IPS-20b (cell line): ENCODE measurements around the gene DOCK10.
"Not testable (repeated sequence)": the region's sequence is repeated elsewhere in the genome, so short reads cannot be mapped to it uniquely, and the experiment has no call there.

Source experiments
- H3K27ac ChIP-seq: one replicate; pipeline ENCODE4 v1.5.1; 2013; ENCODE audit warnings: low read length
- H3K27me3 ChIP-seq: 2 replicates; pipeline ENCODE4 v1.6.1; 2013; ENCODE audit warnings: mild to moderate bottlenecking, low read length, inconsistent platforms; ENCODE audit not compliant: insufficient read depth
- H3K36me3 ChIP-seq: 2 replicates; pipeline ENCODE4 v1.6.1; 2013; ENCODE audit warnings: low read depth, mild to moderate bottlenecking, inconsistent platforms, low read length, moderate library complexity; ENCODE audit not compliant: insufficient read depth
- H3K4me1 ChIP-seq: 2 replicates; pipeline ENCODE4 v1.6.1; 2013; ENCODE audit warnings: mild to moderate bottlenecking, control low read depth, inconsistent platforms, low read length, moderate library complexity; ENCODE audit not compliant: insufficient read depth
- H3K4me3 ChIP-seq: 2 replicates; pipeline ENCODE4 v1.5.1; 2013; ENCODE audit warnings: mild to moderate bottlenecking, low read length, inconsistent platforms
- H3K9ac ChIP-seq: 2 replicates; pipeline ENCODE4 v1.6.1; 2013; ENCODE audit warnings: low read depth, mild to moderate bottlenecking, inconsistent platforms, low read length, moderate library complexity
- H3K9me3 ChIP-seq: 2 replicates; pipeline ENCODE4 v1.6.1; 2013; ENCODE audit warnings: mild to moderate bottlenecking, low read depth, low read length, inconsistent platforms; ENCODE audit not compliant: insufficient read depth

DOCK10 gene

DNA sequence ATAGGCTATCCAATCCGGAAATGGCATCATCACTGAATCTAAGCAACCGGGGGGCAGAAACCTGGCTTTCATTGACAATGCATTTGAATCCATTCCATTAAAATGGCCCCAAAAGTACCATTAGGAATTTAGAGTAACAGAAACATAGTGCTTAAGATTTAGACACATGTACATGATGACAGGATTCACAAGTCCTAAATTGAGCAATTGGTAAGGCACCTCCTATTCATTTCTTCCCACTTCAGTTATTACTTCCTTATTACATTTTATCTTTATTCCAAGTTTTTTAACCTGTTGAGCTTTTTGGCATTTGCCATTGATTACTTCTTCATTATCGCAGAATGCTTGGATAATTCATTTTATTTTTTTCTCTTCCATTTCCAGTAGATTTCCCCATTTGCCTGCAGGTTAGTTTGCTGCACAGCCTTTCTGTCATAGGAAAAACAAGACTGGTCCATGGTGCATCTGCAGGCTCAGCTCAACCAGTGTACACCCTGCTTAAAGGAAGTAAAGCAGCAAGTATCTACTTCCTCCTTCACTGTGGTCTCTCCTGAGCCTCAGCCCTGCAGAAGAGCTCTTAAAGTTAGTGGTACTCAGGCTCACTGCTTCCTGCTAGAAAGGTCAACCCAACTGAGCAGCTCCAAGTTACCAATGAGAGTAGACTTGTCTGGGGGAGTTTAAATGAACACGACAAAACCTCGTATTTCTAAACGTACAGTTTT lies 89.2 kb downstream of the DOCK10 start:
- H3K9me3 ChIP-seq: no peaks in the 10 kb centered on the region
- H3K9ac ChIP-seq: no peak overlapping the region
- H3K4me3 ChIP-seq: no peak overlapping the region
- H3K27ac ChIP-seq: no peak overlapping the region
- peaks cover 5% of the 10 kb centered on the region; the same call in 1 of the 2 replicates for H3K4me1 ChIP-seq
- no peaks in the 10 kb centered on the region for H3K27me3 ChIP-seq
- H3K36me3 ChIP-seq: no peaks in the 10 kb centered on the region

DNA sequence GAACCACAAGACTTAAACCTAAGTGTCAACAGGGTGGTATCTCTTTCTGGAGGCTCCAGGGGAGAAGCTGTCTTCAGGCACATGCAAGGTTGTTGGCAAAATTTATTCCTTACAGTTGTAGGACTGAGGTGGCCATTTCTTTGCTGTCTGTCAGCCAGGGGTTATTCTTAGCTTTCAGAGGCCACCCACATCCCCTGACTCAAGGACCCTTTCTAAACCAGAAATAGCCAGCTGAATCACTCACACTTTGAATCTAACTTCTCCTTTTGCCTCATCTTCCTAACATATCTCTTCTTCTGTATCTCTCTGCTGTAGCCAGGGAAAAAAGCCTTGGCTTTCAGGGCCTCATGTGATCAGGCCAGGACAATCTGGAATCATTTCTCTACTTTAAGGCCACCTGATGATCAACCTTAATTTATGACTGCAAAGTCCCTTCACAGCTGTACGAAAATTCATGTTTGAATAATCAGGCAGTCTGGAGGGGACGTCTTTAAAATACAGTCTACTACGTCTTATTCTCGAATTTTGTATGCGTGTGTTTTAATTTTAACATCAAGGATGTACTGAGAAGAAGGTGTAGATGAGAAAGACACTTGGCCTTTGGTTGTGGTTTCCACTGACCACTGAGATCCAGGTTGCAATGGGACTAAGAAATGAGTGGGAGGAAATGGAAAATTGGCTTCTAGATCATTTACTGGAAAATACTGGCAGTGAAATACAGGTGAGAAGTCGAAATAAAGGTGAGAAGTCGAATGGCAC lies 90.4 kb downstream of the DOCK10 start:
- peaks cover 5% of the 10 kb centered on the region; the same call in 1 of the 2 replicates for H3K4me1 ChIP-seq
- no peak overlapping the region for H3K9ac ChIP-seq
- H3K9me3 ChIP-seq: no peaks in the 10 kb centered on the region
- H3K4me3 ChIP-seq: no peak overlapping the region
- H3K27ac ChIP-seq: no peak overlapping the region
- no peaks in the 10 kb centered on the region for H3K27me3 ChIP-seq
- no peaks in the 10 kb centered on the region for H3K36me3 ChIP-seq

DNA sequence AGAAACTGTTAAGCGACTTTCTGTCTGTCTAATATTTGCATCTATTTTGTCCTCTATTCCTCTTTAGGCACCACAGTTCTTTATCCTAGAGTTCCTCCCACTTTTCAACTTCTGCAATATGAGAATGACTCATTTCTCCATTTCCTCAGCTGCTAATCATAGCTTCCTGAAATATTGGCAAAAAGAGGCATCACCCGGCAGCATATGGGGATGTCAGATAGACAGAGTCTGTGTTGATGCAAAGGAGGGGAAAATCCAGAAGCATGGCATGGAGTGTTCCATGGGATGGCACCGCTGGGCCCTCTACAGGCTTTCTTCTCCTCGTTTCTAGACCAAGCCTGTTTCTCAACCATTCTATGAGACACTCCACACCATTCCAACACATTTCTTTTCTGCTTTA lies 93.4 kb downstream of the DOCK10 start:
- Histone ChIP-seq H3K9me3 (no peaks in the 10 kb centered on the region), H3K36me3 (no peaks in the 10 kb centered on the region), H3K27ac (no peak overlapping the region), H3K4me3 (no peak overlapping the region), H3K9ac (no peak overlapping the region), H3K27me3 (no peaks in the 10 kb centered on the region), H3K4me1 (peaks cover 9% of the 10 kb centered on the region; the same call in 1 of the 2 replicates)

DNA sequence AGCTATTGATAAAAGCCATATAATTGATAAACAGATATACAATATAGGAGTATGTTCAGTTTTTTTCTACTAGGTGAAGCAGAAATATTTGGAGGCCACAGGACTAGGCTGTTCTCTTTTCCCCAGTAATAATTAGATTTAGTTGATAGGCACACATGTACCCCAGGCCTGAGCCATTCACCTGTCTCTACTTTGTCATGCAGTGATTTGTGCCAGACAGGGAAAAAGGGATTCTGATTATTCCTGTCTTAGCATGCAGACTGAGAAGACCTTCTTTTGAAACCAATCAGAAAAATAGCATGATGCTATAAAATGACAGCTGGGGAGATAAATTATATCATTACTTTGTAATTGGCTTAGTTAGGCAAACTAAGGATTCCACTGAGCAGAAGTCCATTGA lies 94.3 kb downstream of the DOCK10 start:
- H3K27ac ChIP-seq: no peak overlapping the region
- no peaks in the 10 kb centered on the region for H3K36me3 ChIP-seq
- peaks cover 9% of the 10 kb centered on the region; the same call in 1 of the 2 replicates for H3K4me1 ChIP-seq
- H3K4me3 ChIP-seq: no peak overlapping the region
- H3K27me3 ChIP-seq: no peaks in the 10 kb centered on the region
- H3K9me3 ChIP-seq: no peaks in the 10 kb centered on the region
- H3K9ac ChIP-seq: no peak overlapping the region

DNA sequence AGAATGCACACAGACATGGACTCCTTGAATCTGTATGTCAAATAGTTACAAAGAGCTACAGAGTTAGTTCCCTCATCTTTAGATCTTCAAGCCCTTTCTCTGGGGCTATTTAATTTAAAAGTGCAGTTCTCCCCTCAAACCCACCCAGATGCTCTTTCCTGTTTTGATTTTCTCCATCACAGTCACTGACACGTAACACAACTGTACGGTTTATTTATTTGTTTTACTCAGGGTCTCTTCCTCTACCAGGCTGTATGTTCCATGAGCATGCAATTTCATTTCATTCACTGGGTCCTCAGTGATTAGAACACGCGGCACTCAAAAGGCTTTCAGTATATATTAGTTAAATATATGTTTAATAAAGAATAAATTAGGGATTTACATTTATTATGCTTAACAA lies 94.7 kb downstream of the DOCK10 start:
- Histone ChIP-seq H3K27me3 (no peaks in the 10 kb centered on the region), H3K27ac (no peak overlapping the region), H3K9ac (no peak overlapping the region), H3K36me3 (no peaks in the 10 kb centered on the region), H3K4me3 (no peak overlapping the region), H3K9me3 (no peaks in the 10 kb centered on the region), H3K4me1 (peaks cover 10% of the 10 kb centered on the region; the same call in 1 of the 2 replicates)

DNA sequence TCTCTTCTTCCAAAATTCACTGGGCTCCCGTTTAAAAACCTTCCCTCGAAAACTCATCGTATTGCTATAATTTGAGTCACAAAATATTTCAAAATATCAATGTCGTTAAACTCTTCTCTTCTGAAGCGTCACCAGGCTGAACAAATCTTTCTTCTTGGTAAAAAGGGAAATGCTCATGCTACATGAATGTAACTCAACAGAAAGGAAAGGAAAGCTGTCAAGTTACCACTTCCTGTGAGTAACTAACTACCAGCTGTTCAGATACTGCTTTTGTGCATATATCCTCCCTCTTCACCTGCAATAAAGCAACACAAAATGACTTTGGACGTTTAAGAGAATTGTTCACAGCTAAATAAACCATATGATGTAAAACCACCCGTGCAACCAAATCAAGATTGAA lies 95.4 kb downstream of the DOCK10 start:
- Histone ChIP-seq H3K36me3 (no peaks in the 10 kb centered on the region), H3K27ac (no peak overlapping the region), H3K27me3 (no peaks in the 10 kb centered on the region), H3K4me1 (peaks cover 16% of the 10 kb centered on the region; the same call in 1 of the 2 replicates), H3K4me3 (no peak overlapping the region), H3K9ac (no peak overlapping the region), H3K9me3 (no peaks in the 10 kb centered on the region)

DNA sequence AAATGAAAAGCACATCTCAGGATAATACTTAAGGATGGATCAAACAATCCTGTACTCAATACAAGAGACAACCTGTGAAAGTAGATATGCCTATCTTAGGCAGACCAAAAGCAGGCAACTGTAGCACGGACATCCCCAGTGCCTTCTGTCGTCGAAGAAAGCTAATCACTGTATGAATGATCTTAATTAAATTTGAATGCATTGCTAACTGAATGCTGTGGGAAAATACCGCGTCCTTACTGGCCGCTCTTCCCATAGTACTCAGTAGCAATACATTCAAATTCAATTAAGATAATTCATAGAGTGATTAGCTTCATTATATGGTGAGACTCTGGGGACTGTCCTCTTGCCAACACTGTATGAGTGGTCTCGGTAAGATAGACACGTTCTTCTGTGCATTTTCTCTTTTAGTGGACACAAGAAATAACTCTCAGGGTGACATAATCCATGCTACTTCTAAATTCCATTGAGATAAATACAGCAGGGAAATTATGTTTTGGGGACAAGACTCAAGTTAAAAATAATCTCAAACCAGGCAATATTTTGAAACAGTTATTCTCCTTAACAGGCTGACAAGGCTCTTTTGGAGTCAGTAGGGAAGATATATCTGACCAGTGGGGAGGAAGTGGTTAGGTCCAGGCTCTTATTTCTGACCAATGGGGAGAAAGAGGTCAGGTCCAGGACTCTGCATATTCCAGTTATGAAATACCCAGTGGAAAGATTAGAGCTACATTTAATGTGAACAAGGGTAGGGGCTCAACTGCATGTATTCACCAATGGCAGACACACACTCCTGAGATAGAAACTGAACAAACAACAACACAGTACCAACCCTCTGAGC lies 97.3 kb downstream of the DOCK10 start:
- Histone ChIP-seq H3K4me1 (peaks cover 18% of the 10 kb centered on the region; the same call in 1 of the 2 replicates), H3K9ac (no peak overlapping the region), H3K27ac (no peak overlapping the region), H3K27me3 (no peaks in the 10 kb centered on the region), H3K4me3 (no peak overlapping the region), H3K36me3 (no peaks in the 10 kb centered on the region), H3K9me3 (no peaks in the 10 kb centered on the region)

DNA sequence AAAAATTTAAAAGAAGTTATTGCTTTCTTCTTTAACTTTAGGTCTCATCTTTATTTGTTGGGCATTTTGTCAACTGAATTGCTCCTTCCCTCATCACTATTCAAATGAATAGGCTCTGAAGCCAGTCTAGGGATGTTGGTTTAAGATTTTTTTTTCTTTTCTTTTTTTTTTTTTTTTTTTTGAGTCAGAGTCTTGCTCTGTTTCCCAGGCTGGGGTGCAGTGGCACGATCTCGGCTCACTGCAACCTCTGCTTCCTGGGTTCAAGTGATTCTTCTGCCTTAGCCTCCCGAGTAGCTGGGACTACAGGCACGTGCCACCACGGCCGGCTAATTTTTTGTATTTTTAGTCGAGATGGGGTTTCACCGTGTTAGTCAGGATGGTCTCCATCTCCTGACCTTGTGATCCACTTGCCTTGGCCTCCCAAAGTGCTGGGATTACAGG lies 98.6 kb downstream of the DOCK10 start:
- not testable (repeated sequence) for H3K9ac ChIP-seq, H3K9me3 ChIP-seq, H3K36me3 ChIP-seq, H3K27me3 ChIP-seq, H3K4me3 ChIP-seq, H3K27ac ChIP-seq
- H3K4me1 ChIP-seq: peaks cover 19% of the 10 kb centered on the region; the same call in 1 of the 2 replicates

DNA sequence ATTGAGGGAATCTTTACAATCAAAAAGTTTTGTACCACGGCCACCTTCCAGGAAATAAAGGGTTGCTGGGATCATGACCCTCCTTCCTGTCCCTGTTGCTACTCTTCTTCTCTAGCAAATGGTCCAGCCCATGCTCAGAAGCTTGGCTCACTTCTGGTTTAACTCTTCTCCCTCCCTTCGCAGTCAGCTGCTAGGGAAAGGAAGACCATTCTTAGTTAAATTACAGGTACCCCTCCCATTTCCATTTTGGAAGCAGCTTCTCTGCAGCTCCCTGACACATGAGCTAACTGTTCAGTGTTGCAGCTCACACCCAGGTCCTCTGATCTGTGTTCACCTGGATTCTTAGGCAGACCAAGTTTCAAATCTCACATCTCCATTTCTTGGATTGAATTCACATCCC lies 100.3 kb downstream of the DOCK10 start:
- Histone ChIP-seq H3K4me3 (no peak overlapping the region), H3K36me3 (no peaks in the 10 kb centered on the region), H3K27ac (no peak overlapping the region), H3K4me1 (peaks cover 32% of the 10 kb centered on the region; the same call in 1 of the 2 replicates), H3K9ac (no peak overlapping the region), H3K27me3 (no peaks in the 10 kb centered on the region), H3K9me3 (no peaks in the 10 kb centered on the region)

DNA sequence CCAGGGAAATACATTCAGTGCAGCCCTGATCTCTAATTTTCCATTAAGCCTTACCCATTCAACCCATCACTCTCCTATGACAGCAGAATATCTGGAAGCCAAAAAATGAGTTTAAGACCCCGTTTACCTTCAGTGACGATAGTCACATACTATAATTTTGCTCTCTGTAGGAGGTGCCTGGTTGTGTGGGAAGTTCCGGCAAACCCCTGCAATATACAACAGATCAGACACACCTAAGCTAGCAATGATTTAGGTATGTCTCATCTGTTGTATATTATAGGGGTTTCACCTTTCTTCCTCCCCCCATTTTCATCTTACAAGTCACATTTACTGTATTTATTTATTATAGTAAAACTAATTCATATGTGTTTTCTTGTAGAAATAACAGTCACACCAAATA lies 101.7 kb downstream of the DOCK10 start:
- Histone ChIP-seq H3K4me1 (peaks cover 36% of the 10 kb centered on the region; the same call in 1 of the 2 replicates), H3K9me3 (no peaks in the 10 kb centered on the region), H3K4me3 (no peak overlapping the region), H3K27ac (no peak overlapping the region), H3K27me3 (no peaks in the 10 kb centered on the region), H3K36me3 (no peaks in the 10 kb centered on the region), H3K9ac (no peak overlapping the region)

DNA sequence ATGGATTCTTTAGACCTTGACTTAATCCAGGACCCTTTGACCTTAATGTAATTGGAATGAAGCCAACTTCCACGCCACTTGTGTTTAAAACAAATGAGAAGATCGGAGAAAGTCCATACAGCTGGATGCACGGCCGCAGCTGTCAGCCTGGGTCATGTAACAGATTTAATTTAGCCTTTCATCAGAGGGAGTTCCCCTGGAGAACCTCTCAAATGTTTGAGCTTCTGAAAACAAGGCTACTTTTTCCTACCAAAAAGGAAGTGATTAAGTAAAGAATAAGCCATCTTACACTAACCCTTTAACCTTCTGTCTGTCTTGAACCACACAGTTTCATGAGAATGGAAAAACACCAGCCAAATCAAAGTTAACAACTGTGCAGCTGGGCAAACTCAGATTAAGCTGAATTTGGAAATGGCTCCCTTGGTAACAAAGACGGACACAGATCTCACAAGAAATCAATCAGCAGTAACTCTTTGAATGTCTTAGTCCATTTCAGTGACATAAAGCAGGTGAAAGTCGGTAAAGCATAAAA lies 103.6 kb downstream of the DOCK10 start:
- H3K9ac ChIP-seq: no peak overlapping the region
- H3K4me3 ChIP-seq: no peak overlapping the region
- no peaks in the 10 kb centered on the region for H3K9me3 ChIP-seq
- H3K27ac ChIP-seq: no peak overlapping the region
- no peaks in the 10 kb centered on the region for H3K27me3 ChIP-seq
- no peaks in the 10 kb centered on the region for H3K36me3 ChIP-seq
- peaks cover 42% of the 10 kb centered on the region for H3K4me1 ChIP-seq
